ENCODE measurements around the gene SUPT4H1. TPM values are rescaled to one million over a fixed set of nuclear protein-coding genes. Genes with fewer than 3 reads are reported as not detected.

SUPT4H1 gene
- total RNA-seq, 1 experiment from 2014 or later, result 109 TPM

DNA sequence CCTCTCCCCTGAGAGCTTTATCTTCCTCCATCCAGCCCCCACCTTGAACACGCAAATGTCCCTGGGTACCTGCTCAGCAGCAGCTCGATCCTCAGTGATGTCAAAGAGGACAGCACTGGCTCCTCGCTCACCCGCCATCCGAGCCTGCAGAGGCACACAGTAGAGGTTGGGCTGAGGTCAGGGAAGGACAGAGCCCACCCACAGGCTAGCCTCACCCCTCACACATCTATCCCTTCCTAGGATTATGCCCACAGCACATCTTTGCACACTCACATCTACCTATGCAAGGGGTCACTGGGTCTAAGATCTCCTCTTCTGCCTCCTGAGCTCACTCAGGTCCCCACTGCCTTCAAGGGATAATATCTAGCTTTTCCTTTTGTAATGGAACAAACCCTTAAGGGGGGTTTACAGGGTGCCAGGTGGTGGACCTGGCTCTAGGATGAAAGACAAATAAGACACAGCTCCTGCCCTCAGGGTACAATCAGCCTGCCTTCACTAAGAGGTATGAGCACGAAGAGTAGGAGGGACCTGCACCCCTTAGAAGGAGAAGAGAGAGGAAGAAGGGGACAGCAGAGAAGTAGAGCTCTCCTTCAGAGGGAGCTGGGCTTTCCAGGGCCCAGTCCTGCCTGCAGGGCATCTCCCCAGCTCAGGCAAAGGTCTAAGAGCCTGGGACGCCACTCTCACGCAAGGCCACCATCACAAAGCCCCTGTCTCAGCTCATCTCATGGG, 11.6 kb upstream of the SUPT4H1 start:
- H2AFZ ChIP-seq (ENCODE audit: low read length), result no peak overlapping the region
- no peak overlapping the region for H2BK15ac ChIP-seq (ENCODE audit: low read depth, low read length)
- no peak overlapping the region for H2BK12ac ChIP-seq (ENCODE audit: insufficient read length, low read depth, low read length)
- H3K27ac Mint-ChIP-seq, result no peak overlapping the region; a peak in 1 of 7 replicates
- peaks cover 5% of the 10 kb centered on the region for H3K27me3 Mint-ChIP-seq (ENCODE audit: low read depth)
- no peak overlapping the region for H3K27ac ChIP-seq (ENCODE audit: insufficient read length, low read depth, low read length)
- no peaks in the 10 kb centered on the region; a peak in 1 of 7 replicates for H3K36me3 Mint-ChIP-seq (ENCODE audit: insufficient read depth in 1 of 3, low read depth in 3 of 3)
- no peak overlapping the region for H3K23ac ChIP-seq (ENCODE audit: insufficient read length, low read depth, low read length)
- H2BK120ac ChIP-seq (ENCODE audit: low read depth, low read length, poor library complexity, severe bottlenecking), result no peak overlapping the region
- no peak overlapping the region for H3K4me3 Mint-ChIP-seq
- H3K9me3 Mint-ChIP-seq, result no peaks in the 10 kb centered on the region
- no peaks in the 10 kb centered on the region for H3K27me3 ChIP-seq (ENCODE audit: insufficient read depth, low read length)
- TF ChIP-seq, protein P1, sequence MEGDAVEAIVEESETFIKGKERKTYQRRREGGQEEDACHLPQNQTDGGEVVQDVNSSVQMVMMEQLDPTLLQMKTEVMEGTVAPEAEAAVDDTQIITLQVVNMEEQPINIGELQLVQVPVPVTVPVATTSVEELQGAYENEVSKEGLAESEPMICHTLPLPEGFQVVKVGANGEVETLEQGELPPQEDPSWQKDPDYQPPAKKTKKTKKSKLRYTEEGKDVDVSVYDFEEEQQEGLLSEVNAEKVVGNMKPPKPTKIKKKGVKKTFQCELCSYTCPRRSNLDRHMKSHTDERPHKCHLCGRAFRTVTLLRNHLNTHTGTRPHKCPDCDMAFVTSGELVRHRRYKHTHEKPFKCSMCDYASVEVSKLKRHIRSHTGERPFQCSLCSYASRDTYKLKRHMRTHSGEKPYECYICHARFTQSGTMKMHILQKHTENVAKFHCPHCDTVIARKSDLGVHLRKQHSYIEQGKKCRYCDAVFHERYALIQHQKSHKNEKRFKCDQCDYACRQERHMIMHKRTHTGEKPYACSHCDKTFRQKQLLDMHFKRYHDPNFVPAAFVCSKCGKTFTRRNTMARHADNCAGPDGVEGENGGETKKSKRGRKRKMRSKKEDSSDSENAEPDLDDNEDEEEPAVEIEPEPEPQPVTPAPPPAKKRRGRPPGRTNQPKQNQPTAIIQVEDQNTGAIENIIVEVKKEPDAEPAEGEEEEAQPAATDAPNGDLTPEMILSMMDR (conservative IDR thresholded peaks at IDR 0.05), result no peak
- H4K20me1 ChIP-seq (ENCODE audit: control insufficient read depth, insufficient read depth, insufficient read length), result no peaks in the 10 kb centered on the region
- no peak overlapping the region for H4K5ac ChIP-seq (ENCODE audit: insufficient read length, low read depth, low read length)
- H3K9ac ChIP-seq (ENCODE audit: extremely low read depth, insufficient read length, low read length), result no peak overlapping the region
- H3T11ph ChIP-seq (ENCODE audit: low read length), result no peak overlapping the region
- no peaks in the 10 kb centered on the region for H3K23me2 ChIP-seq (ENCODE audit: insufficient read length, low read depth, low read length, poor library complexity, severe bottlenecking)
- H4K91ac ChIP-seq (ENCODE audit: insufficient read length, low read depth, low read length), result no peak overlapping the region
- H3K56ac ChIP-seq (ENCODE audit: insufficient read length, low read depth, low read length), result no peak overlapping the region
- no peaks in the 10 kb centered on the region for H3K79me2 ChIP-seq (ENCODE audit: insufficient read depth, low read length)
- H3K14ac ChIP-seq (ENCODE audit: insufficient read depth, low read length), result no peak overlapping the region; the same call in 1 of the 2 replicates
- no peak overlapping the region for H2BK20ac ChIP-seq (ENCODE audit: low read depth, low read length, poor library complexity, severe bottlenecking)
- no peaks in the 10 kb centered on the region for H3K79me1 ChIP-seq (ENCODE audit: insufficient read depth, low read depth, low read length, poor library complexity, severe bottlenecking)
- no peak for DNase-seq
- H3K4me2 ChIP-seq (ENCODE audit: insufficient read depth, insufficient read length, low read length), result no peak overlapping the region
- H2BK5ac ChIP-seq (ENCODE audit: insufficient read length, low read length), result no peak overlapping the region
- no peak overlapping the region for H4K8ac ChIP-seq (replicated peaks; ENCODE audit: insufficient read length, low read depth, low read length)
- H3K4me1 ChIP-seq (ENCODE audit: insufficient read depth, low read length), result no peaks in the 10 kb centered on the region; the same call in 1 of the 2 replicates
- H3K9me3 ChIP-seq (ENCODE audit: control insufficient read depth, low read depth, low read length), result no peaks in the 10 kb centered on the region
- no peak overlapping the region for H3K4ac ChIP-seq (ENCODE audit: low read depth, low read length)
- H3K18ac ChIP-seq (ENCODE audit: insufficient read length, low read depth, low read length), result no peak overlapping the region
- no peak overlapping the region for H2AK5ac ChIP-seq (ENCODE audit: insufficient read length, low read length)
- H3K4me1 Mint-ChIP-seq, result peaks cover 14 to 19% of the 10 kb centered on the region in 2 experiments
- WGBS (ENCODE audit: extremely low coverage, insufficient read length, low lambda C conversion rate), result no CpG with 5 or more reads among the region's 8 CpGs

All from H9 (cell line).